NCI-H187 treated with DMSO at 0.1 percent for 48 hours (cell line): ENCODE measurements around the gene ST8SIA4.
A peak's percentile ranks its signal among the peaks of the same experiment; 100 is the strongest.

Source experiments
- DNase-seq: peaks from one replicate; lab custom pipeline; 2025; lab: John Stamatoyannopoulos, UW

Gene ST8SIA4

DNA sequence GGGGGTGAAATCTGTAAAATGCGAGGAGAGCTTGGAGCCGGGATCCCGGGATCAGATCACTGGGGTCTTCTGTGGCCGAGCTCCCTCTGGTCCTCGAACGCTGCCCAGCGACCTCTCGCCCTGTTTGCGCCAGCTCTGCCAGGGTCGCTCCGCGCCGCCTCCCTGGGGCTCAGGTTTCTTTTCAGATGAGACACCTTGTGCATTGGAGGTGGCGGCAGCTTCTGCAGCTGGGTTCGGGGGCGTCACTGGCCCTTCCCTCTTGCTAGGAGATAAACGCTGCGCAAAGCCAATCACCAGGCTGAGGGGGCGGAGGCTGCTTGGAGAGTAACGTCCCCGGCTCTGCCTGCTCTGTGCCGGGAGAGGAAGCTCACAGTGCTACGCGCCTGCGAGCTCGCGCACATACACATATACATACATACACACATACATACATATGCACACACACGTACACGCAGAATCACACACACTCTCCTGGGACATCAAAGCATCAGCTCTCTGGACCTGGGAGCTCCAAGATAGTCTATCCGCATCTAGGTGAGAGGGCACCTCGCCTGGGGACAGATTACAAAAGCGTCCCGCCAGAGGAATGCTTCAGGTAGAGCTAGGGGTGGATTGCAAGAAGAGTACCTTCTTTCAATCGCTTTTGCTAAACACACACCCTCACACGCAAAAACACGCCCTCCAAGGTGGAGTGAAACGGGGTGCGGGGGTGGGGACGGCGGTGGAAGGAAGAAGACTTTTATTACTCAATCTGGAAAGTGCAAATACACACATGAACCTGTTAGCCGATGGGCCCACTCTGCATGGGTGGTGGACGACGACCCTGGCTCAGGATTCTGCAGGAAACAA, at the start of gene ST8SIA4:
Gene ST8SIA4 (minus strand): TSS at position 244 of the 849 bp plus-strand sequence. CDS start 327 bp downstream, outside the sequence.
- DNase-seq: peak; percentile 45

DNA sequence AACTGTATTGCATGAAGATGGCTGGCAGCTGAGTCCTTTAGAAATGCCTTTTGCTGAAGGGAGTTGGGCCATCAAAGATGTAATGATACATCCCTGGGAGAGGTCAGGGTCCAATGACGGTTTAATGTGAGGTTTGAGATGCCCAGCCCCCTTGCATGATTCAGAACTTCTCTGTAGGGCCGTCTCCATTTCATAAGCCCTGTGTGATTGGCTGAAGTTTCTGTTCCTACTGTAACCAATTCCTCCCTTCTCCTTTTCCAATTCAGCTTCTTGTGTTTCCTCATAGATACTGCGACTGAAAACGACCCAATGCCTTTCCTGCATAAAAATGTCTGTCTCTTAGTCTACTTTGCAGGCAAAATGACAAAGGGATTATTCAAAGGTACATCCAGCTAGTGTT, 47.9 kb upstream of the ST8SIA4 start:
- no peak for DNase-seq

DNA sequence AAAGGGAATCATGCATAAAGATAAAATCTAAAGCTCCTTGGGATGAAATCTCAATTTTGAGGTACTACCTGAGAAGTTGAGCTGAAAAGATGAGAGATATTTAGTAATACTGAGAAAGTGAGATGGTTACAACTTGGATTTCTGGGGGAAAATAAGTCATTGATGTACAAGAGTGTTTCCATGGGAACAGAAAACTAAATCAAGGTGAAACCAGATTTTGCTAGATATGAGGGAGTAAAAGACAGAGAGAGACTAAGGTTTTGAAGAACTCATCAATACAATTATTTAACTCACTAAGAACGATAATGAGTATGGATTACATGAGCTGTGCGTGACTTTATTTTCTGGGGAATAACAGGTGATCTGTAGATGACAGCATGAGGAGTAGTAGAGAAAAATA, 10.2 kb upstream of the ST8SIA4 start:
- DNase-seq: no peak

DNA sequence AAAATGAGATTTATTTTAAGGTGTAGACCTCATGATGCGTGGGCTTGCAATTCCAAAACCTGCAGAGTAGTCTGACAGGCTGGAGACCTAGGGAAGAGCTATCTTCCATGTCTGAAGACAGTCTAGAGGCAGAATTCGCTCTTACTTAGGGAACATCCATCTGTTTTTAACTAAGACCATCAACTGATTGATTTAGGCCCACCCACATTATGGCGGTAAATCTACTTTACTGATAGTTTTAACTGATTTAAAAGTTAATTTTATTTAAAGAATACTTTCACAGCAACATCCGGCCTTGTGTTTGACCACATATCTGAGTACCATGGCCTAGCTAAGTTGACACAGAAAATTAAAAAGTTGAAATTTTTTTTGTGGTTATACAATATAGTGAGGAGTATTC, 6.0 kb upstream of the ST8SIA4 start:
- no peak for DNase-seq

DNA sequence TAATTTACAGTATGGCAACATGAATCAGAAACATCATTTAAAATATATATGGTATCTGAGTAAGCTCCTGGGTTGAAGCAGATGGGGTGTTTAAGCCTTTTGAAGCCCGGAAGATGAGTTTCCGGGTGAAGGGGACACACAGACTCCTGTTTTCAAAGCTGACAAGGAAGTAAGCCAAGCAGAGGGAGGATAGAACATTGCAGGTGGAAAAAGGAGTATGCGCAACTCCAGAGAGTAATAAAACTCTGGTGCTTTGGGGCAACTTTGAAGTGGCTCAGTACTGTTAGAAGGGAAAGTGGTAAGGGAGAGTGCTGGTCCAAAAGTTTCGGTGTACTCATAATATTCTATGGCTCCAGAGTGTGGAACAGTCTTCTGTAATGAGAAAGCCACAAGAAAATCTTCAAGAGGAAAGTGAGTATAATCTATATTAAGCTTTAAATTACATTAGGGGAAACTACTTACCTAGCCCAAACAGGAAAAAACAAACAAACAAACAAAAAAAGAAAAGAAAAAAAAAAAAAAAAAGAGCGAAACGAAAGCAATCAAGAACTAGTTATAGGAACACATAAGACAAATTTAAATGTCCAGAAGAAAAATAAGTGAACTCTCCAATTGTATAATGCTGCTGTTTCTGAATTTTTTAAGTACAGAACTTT, 2.3 kb upstream of the ST8SIA4 start:
- DNase-seq: no peak

DNA sequence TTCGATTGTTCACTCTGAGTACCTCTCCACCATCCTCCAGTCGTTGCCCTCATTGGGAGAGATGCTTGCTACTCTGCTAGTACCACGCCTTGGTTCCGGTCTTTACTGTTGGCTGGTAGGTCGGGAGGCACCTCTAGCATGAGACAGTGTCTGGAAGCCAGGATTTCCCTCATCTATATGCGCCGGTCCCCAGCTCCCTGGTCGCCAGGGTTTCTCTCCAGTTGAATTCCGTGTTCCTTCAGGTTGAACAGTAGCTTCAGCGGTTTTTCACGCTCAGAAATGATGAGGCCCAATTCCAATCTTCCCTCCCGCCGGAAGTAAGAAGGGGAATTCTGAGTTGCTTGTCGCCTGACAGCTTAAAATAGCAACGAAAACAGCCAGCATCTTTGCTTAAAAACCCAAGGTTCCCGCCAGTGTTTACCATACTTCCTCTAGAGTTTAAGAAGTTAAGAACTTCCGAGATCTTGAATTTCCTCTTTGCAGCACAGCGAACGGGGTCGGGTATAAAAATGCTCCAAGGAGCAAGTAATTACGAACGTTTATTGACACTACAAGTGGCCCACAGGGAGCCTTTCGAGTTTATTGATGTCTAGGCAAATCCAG, 1.3 kb upstream of the ST8SIA4 start:
- no peak for DNase-seq

DNA sequence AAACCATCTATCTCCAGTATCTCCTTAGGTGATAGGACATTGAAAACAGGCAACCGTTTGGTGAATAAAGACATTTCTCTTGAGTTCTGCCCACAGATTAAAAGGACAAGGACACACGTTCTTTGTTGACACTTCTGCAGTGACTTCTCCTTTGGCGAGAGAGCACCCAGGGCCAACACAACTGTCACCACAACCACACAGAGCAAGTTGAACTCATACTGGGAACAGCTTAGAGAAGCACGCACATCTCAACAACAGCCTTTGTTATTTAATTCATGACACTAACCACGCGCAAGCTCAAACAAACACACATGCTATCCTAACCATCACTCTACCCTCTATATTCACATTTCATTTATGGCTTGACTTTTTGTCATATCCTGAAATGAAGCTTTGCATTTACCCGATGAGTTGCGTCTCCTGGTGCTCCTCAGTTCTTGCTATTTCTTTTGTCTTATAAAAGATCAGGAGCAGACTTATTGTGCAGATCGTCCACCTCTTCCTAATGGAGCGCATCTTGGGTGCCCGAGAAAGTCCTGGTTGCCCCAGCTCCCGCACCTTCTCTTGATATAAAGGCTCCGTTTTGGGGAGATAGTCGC, 543 bp downstream of the ST8SIA4 start:
- DNase-seq: no peak

GRCh38 chr5:100901821-100902341, 1.2 kb downstream of the ST8SIA4 start:
- DNase-seq: no peak

GRCh38 chr5:100900796-100901781, 2.0 kb downstream of the ST8SIA4 start:
- DNase-seq: peak; percentile 35

- no peak for DNase-seq
Measured at GRCh38 chr5:100900142-100900795, 2.8 kb downstream of the ST8SIA4 start.

- DNase-seq: no peak
Measured at GRCh38 chr5:100899675-100900074, 3.4 kb downstream of the ST8SIA4 start.

DNA sequence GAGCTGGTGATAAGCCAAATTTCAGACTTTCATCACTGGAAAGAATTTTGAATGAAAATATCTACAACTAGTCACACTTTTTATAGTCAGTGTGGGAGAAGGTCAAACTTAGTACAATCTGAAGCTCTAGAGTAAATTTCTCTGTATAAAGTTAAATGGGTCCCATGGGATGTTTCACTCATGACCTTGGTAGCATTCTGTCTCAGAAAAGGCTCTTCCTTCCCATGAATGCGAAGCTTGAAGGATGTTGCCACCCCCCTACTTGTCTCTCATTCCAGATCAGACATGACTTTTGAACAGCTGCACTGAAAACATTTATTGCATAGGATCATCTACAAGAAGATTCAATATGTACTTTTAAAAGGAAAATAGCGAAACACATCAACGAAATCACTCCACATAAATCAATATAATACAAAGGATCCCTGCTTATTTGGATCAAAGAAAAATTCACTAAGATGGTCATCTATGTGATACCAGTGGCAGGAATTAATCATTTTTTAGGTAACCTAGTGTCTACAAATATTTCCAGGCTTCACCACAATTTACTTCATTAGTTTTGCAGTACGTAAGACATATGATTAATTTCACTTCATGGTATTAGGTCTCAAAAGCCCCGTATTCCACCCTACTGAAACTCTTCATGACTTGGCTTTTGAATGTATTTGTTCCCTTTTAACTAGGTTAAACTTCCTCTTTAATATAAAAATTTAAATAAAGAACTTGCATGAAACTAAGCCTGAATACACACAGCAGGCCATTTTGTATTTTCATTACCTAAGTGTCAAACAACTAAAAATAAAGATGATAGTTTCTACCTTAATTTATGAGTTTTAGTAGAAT, 4.4 kb downstream of the ST8SIA4 start:
- DNase-seq: no peak

DNA sequence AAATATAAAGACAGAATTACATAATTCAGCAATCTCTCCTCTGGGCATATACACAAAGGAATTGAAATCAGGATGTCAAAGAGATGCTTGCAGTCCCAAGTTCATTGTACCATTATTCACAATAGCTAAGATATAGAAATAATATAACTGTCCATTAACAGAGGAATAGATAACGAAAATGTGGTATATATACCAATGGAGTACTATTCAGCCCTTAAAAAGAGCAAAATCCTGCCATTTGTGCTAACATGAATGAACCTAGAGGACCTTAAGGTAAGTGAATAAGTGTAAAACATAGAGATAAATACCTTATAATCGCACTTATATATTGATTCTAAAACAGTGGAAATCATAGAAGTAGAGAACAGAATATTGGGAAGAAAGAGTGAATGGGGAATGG, 7.0 kb downstream of the ST8SIA4 start:
- no peak for DNase-seq

GRCh38 chr5:100890461-100891008, 12.5 kb downstream of the ST8SIA4 start:
- no peak for DNase-seq

DNA sequence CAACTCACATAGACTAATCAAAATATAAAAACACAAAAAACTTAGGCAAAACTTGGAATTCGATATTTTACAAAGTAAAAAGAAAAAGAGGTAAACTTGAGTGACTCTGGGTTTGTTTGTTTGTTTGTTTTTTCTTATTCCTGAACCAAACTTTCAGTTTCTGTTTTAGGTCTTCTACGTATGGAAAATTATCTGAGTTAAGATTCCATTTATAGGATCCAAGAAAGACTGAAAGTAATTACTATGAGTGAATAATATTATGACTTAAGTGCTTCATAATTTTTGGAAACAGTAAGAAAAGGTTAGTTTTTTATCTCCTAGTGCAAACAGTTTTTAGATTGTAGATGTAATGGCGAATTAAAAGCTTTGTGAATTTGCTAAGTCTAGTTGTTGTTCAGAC, 13.2 kb downstream of the ST8SIA4 start:
- no peak for DNase-seq

- no peak for DNase-seq
Measured at GRCh38 chr5:100889165-100889743, 13.8 kb downstream of the ST8SIA4 start.

DNA sequence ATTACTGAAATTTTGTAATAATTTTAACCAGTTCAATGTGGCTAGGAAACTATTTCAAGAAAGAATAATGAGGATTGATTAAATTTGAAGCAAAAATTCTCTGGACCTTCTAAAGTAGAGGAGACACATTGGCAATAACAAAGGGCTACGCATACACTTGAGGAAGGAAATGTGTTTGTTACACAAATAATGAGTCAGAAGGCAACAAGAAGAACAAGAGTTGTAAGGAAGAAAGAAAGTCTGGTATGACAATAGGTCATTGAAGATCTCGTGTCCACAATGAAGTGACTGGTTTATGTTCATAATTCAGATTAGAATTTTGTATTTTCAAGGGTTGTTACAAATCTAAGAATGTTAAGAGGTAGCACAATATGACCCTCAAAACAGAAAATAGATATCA, 25.8 kb downstream of the ST8SIA4 start:
- DNase-seq: no peak

- no peak for DNase-seq
Measured at GRCh38 chr5:100872408-100873190, 30.5 kb downstream of the ST8SIA4 start.
